Ramos (cell line): Measurements from ENCODE around the gene NPY2R.

Source experiments
- in situ Hi-C: fragments of 300-500 bp; cut with MboI; formaldehyde crosslinking; loops from one replicate; pipeline ENCODE4 v1.14.3; 2022; ENCODE audit warnings: low sequenced_read_pairs; ENCODE audit not compliant: unreplicated experiment

The NPY2R gene

GRCh38 chr4:155248002-155248896, 39.8 kb downstream of the NPY2R start:
- in situ Hi-C loops = no loop called here

- in situ Hi-C loops = no loop called here
These were observed 40.7 kb downstream of the NPY2R start for GRCh38 chr4:155249016-155249566.

GRCh38 chr4:155252327-155252726, 43.9 kb downstream of the NPY2R start:
- in situ Hi-C loops = no loop called here

GRCh38 chr4:155263480-155263879, 55.0 kb downstream of the NPY2R start:
- in situ Hi-C loops = no loop called here

- in situ Hi-C loops = no loop called here
These were observed 56.7 kb downstream of the NPY2R start for GRCh38 chr4:155265113-155265512.
